ENCODE results near the gene AGL. TPM values are rescaled to one million over a fixed set of nuclear protein-coding genes. Genes with fewer than 3 reads are reported as not detected.

AGL gene
- polyA plus RNA-seq, 3 donors, result 1.2 to 3.9 (median 1.3) TPM

- no peak for TF ChIP-seq CTCF (IDR thresholded peaks at IDR 0.05)
- DNase-seq, result no peak
- no peaks in the 10 kb centered on the region for H3K9me3 ChIP-seq (replicated peaks in 1 of 2; ENCODE audit: control insufficient read depth in 1 of 2, insufficient read depth in 1 of 2, low read length in 2 of 2)
- no peak overlapping the region for H3K27ac ChIP-seq (ENCODE audit: low read depth in 1 of 2, low read length in 2 of 2)
- H2AFZ ChIP-seq (ENCODE audit: insufficient read depth, low read depth, low read length, poor library complexity, severe bottlenecking), result no peak overlapping the region
- H3K4me3 ChIP-seq (replicated peaks in 1 of 3; ENCODE audit: low read depth in 2 of 3, low read length in 3 of 3), result no peak overlapping the region
- H3K27ac Mint-ChIP-seq, result no peak overlapping the region
- no peaks in the 10 kb centered on the region for H3K36me3 ChIP-seq (replicated peaks in 1 of 2; ENCODE audit: control insufficient read depth in 1 of 2, insufficient read depth in 2 of 2, low read length in 2 of 2)
- H3K27me3 Mint-ChIP-seq (ENCODE audit: low read depth in 3 of 3), result peaks cover 0 to 1% (median 0%) of the 10 kb centered on the region in 3 donors
- H3K4me1 Mint-ChIP-seq, result peaks cover 2% of the 10 kb centered on the region
- intact Hi-C loops (cut with micrococcal nuclease), result no loop called here
- H3K9me3 Mint-ChIP-seq, result peaks cover 0 to 2% (median 0%) of the 10 kb centered on the region in 7 donors
- no peak overlapping the region for H3K4me2 ChIP-seq (replicated peaks; ENCODE audit: extremely low read depth, low read length, poor library complexity, severe bottlenecking)
- H4K20me1 ChIP-seq (ENCODE audit: insufficient read depth, low read length), result no peaks in the 10 kb centered on the region
- H3K4me1 ChIP-seq (ENCODE audit: control insufficient read depth in 1 of 2, insufficient read depth in 2 of 2, low read length in 2 of 2), result no peaks in the 10 kb centered on the region
- no peak overlapping the region for H3K4me3 Mint-ChIP-seq
- no peak overlapping the region for H3K9ac ChIP-seq (ENCODE audit: insufficient read depth, low read length, poor library complexity, severe bottlenecking)
- no peaks in the 10 kb centered on the region for H3K36me3 Mint-ChIP-seq
- no peaks in the 10 kb centered on the region for H3K27me3 ChIP-seq (ENCODE audit: control insufficient read depth in 2 of 2, insufficient read depth in 2 of 2, low read length in 2 of 2)
- no peaks in the 10 kb centered on the region for H3K79me2 ChIP-seq (ENCODE audit: insufficient read depth, low read length)
Observed at GRCh38 chr1:99963041-99963795, 113.1 kb downstream of the AGL start.

- Histone ChIP-seq H3K27ac (ENCODE audit: low read depth in 1 of 2, low read length in 2 of 2) (no peak overlapping the region), H3K9me3 (replicated peaks in 1 of 2; ENCODE audit: control insufficient read depth in 1 of 2, insufficient read depth in 1 of 2, low read length in 2 of 2) (no peaks in the 10 kb centered on the region), H3K27me3 (ENCODE audit: control insufficient read depth in 2 of 2, insufficient read depth in 2 of 2, low read length in 2 of 2) (no peaks in the 10 kb centered on the region), H3K4me1 (ENCODE audit: control insufficient read depth in 1 of 2, insufficient read depth in 2 of 2, low read length in 2 of 2) (peaks cover 4 to 7% of the 10 kb centered on the region in 2 donors), H2AFZ (ENCODE audit: insufficient read depth, low read depth, low read length, poor library complexity, severe bottlenecking) (no peak overlapping the region), H3K4me2 (replicated peaks; ENCODE audit: extremely low read depth, low read length, poor library complexity, severe bottlenecking) (no peak overlapping the region), H3K4me3 (replicated peaks in 1 of 3; ENCODE audit: low read depth in 2 of 3, low read length in 3 of 3) (no peak overlapping the region), H4K20me1 (ENCODE audit: insufficient read depth, low read length) (no peaks in the 10 kb centered on the region), H3K9ac (ENCODE audit: insufficient read depth, low read length, poor library complexity, severe bottlenecking) (no peak overlapping the region), H3K36me3 (replicated peaks in 1 of 2; ENCODE audit: control insufficient read depth in 1 of 2, insufficient read depth in 2 of 2, low read length in 2 of 2) (no peaks in the 10 kb centered on the region), H3K79me2 (ENCODE audit: insufficient read depth, low read length) (no peaks in the 10 kb centered on the region)
- intact Hi-C loops (cut with micrococcal nuclease), result no loop called here
- DNase-seq, result no peak
- H3K27me3 Mint-ChIP-seq (ENCODE audit: low read depth in 3 of 3), result peaks cover 0 to 1% (median 0%) of the 10 kb centered on the region in 3 donors
- no peak overlapping the region for H3K27ac Mint-ChIP-seq
- no peaks in the 10 kb centered on the region for H3K36me3 Mint-ChIP-seq
- TF ChIP-seq CTCF (IDR thresholded peaks at IDR 0.05), result no peak
- no peak overlapping the region for H3K4me3 Mint-ChIP-seq
- WGBS (ENCODE audit: insufficient coverage), result 100% methylated on average over 1 of the region's 3 CpGs
- H3K4me1 Mint-ChIP-seq, result peaks cover 7% of the 10 kb centered on the region
- peaks cover 0 to 2% (median 0%) of the 10 kb centered on the region in 7 donors for H3K9me3 Mint-ChIP-seq
Observed at GRCh38 chr1:99964806-99965205, 114.6 kb downstream of the AGL start.

All from CD14-positive monocyte (primary cell).